GM21786 (cell line): Measurements from ENCODE around the gene OR5AP2.
"Not testable (repeated sequence)": the region's sequence is repeated elsewhere in the genome, so short reads cannot be mapped to it uniquely, and the experiment has no call there.

Source experiments
- ATAC-seq: cut with Tn5 transposase; IDR thresholded peaks from one replicate; pipeline ENCODE4 v1.9.1; 2021; ENCODE audit not compliant: unreplicated experiment

The OR5AP2 gene

DNA sequence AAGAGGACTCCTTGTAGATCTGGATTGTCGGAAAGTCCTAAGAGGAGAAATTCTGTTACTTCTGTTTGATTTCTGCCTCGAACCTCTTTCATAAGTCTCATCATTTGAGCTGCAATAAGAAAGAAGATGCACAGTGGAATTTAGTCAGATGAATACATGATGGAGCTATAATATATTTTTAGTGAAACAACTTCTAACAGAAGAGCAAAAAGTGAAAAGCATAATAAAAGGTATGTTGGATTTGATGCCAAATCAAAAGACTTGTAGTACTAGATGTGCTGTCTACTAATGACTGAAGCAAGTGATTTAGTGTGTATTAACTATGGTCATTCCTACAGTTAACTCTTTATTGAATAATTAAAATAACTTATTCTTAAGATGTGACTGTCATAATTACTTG, at the start of gene OR5AP2:
Gene OR5AP2, minus strand, starts transcription at position 101 of the 400 bp plus-strand sequence. Its CDS starts 0 bp downstream, at position 101.
- ATAC-seq: no peak

DNA sequence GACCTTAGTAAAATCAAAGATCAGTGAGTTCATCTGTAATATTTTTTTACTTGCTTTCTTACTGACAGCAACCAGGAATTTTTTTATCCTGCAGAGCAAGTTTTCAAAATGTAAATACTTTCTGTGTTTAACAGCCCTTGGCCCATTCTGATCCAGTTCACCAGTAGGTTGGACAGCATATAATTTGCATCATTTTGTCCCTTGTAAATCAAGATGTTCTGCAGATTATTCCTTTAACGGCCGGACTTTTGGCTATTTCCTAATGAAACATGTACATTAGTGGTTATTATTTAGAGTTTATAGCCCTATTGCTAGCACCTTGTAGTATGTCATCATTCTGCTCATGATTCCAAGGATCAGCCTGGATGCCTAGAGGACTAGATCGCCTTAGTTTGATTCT, 48.9 kb upstream of the OR5AP2 start:
- not testable (repeated sequence) for ATAC-seq

DNA sequence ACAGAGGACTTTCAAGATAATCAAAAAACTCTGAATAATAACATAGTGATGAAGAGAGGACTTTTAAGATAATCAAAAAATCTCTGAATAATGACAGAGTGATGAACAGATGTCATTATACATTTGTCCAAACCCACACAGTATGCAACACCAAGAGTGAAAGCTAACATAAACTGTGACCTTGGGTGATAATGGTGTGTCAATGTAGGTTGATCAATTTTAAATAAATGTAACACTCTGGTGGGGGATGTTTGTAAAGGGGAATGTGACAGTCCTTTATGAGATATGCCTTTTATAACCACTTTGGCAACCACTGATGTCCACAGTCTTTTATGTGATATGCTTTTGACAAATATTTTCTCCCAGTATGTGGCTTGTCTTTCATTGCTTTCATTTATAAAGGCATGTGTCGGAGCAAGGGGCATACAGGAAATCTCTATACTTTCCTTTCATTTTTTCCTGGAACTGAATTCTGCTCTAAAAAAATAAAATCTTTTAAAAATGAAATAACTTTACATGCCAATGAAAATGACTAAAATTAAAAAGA, 46.4 kb upstream of the OR5AP2 start:
- no peak for ATAC-seq

DNA sequence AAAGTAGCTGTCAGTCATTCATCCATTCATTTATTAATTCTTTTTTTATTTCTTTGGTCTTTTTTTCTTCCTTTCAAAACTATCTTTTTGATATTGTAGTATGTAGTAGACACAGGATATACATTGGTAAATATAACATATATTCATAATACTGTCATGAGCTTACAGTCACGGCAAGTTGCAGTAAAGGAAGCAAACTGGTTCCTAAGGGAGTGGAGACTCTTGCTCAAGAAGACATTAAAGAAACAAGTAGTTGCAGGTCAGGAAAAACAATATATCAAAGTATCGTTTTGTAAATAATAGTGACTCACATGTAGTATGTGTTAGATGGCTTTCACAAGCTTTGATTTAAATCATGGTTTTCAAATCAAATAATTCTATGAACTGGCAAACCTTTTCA, 28.7 kb upstream of the OR5AP2 start:
- no peak for ATAC-seq

DNA sequence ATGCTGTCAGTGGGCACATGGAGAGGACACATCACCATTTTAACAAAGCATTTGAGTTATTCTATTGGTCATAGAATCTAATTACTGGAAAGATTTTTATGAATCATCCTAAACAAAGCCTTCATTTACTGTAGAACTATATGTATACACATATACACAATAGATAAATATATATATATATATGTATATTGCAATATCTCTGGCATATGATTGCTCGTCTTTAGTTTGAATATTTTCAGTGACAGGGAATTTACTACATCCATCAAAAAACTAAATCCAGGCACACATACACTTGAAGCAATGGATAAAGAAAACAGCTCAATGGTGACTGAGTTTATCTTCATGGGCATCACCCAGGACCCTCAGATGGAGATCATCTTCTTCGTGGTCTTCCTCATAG, 21.1 kb upstream of the OR5AP2 start, which contains the start of gene OR5AR1:
Gene OR5AR1, plus strand, starts transcription at position 301 of the 400 bp plus-strand sequence. Its CDS starts 0 bp downstream, at position 301.
- ATAC-seq: no peak

DNA sequence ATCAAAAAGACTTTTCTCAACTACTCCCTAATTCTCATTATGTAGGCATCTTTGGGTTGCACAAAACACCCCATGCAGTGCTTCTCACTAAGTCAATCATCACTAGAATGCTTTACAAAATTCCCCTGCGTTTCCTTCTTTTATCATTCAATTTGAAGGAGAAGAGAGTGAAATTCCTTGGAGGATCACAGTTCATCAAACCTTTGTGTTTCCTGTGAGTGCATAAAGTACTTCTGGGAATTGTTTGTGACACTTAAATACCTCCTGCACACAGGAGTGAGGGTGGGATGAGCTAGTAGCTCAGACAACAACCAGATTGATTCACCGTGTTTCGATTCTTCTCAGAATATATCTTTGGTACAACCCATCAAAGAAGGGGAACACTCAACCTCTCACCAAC, 17.5 kb upstream of the OR5AP2 start:
- no peak for ATAC-seq

DNA sequence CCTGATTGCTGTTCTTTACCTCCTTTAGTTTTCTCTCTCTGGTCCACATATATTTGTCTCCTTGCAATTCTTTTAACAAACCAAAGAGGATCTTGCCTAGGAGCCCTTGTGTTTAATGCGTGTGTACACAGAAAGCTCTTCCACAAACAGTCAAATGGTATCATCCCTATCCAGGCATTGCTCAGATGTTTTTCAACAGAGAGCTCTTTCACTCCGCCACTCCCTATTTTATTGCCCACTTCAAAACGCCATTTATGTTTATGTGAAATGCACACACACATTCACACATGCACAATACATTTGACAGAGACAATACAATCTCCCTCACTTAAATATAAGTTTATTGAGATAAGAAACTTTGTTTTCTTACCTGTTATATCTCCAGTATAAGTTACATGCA, 4.7 kb downstream of the OR5AP2 start:
- ATAC-seq: no peak

DNA sequence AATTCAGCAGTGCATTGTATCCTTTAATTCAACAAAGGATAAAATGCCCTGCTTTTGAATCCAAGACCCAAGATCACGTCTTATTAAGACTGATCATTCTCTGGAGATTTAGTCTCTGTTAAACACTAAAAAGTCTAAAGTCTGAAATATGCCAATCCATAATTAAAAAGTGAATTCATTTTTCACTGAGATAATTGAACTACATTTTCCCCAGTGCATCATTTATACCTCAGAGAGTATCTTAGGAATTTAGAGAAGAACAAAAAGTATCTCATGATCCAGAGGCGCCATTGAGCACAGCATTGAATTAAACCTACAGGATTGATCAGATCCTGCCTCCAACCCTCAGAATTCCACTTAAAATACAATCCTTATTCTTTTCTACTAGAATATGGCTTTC, 5.4 kb downstream of the OR5AP2 start:
- ATAC-seq: no peak

DNA sequence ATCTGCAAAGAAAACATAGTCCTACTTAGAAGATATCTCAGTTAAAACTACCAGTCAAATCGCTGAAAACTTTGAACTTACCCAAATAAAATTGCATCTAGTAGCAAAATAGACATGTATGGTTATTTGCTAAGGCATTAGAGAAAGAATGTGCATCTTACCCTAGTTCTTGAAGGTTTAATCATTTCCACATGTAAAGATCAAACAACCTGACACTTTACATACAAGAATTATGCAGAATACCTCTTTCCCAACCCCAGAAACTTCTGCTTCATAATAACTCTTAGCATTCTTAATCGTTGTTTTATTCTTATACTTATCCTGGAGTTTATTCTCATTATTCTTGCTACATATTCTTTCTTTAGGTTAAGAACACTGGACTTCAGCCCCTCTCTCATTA, 9.9 kb downstream of the OR5AP2 start:
- no peak for ATAC-seq

DNA sequence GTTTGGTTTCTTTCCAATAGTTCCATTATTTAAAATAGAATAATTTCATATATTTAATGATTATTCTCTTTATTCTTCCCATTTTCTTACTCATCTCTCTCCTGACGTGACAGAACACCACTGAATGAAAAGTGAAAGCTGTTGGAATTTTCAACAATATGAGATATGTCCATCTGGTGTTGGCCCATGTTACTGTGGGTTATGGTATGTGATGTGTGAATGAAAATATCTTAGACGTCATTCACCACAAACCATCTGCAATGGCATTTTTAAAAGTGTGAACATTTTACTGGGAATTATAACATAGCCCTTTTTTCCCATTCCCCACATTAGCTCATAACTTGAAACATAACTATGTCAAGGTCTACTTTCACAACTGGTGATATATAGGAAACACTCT, 16.3 kb downstream of the OR5AP2 start:
- no peak for ATAC-seq

DNA sequence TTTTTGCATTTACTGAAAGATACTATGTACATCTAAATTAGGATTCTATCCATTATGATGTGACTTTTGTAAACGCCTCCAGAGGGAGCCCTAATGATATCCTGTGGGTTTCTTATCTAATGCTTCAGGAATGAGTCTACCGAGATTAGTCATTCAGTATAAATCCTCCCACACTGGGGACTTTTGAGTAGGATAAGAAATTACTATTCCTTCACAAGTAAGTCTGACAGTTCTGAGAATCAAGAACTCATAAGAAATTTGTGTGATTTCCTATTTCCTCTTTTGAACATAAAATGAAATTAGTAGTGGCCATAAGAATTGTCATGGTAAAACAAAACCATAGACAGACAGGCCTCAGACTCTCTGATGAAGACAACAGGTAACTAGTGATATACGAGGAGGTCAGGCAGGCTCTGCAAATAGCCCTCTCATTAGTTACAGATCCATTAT, 17.6 kb downstream of the OR5AP2 start:
- ATAC-seq: peak; percentile 68

DNA sequence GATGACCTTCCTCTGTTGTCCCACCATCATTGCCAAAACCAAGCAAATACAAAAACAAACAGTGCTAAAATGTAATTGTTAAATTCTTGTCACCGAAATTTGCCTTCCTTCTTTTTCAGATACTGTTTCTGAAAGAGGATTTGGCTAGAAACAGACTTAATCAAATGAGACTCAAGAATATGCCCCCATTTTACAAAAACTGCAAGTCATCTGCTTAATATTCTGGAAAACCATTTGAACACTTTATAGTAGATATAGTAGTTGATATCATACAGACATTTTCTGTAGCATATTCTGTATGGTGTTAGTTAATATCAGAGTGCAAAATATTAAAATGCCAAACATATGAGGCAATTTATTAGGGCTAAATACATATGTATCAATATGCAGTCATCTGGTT, 31.1 kb downstream of the OR5AP2 start:
- ATAC-seq: no peak

DNA sequence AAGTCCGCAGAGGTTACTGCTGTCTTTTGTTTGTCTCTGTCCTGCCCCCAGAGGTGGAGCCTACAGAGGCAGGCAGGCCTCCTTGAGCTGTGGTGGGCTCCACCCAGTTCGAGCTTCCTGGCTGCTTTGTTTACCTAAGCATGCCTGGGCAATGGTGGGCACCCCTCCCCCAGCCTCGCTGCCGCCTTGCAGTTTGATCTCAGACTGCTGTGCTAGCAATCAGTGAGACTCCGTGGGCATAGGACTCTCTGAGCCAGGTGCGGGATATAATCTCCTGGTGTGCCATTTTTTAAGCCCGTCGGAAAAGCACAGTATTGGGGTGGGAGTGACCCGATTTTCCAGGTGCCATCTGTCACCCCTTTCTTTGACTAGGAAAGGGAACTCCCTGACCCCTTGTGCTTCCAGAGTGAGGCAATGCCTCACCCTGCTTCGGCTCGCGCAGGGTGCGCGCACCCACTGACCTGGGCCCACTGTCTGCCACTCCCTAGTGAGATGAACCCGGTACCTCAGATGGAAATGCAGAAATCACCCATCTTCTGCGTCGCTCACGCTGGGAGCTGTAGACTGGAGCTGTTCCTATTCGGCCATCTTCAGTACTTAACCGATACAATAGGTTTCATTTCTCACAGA, 50.0 kb downstream of the OR5AP2 start:
- ATAC-seq: not testable (repeated sequence)
